GM23338 (cell line): ENCODE results near the gene TRMT2A.

Experiments used
- CREB1 ChIP-seq: fragments of 250-450 bp; sonication (Bioruptor Pico); IDR thresholded peaks from 2 replicates; pipeline ENCODE4 v1.5.0; 2020; ENCODE audit warnings: low read depth, mild to moderate bottlenecking, moderate library complexity
- CTCF ChIP-seq, 2 experiments: fragments of 200-600 bp in 1 of 2; sonication (generic) in 1 of 2; conservative IDR thresholded peaks; 2 replicates each; pipeline versions ENCODE4 v1.5.1 to v1.6.1; 2016 to 2017; ENCODE audit warnings: antibody characterized with exemption in 2 of 2, low read depth in 2 of 2, mild to moderate bottlenecking in 2 of 2, moderate library complexity in 1 of 2
- EZH2 ChIP-seq: fragments of 200-600 bp; sonication (generic); IDR thresholded peaks from one replicate; pipeline ENCODE4 v1.8.0; 2017; ENCODE audit warnings: antibody characterized with exemption, mild to moderate bottlenecking, low read depth; ENCODE audit not compliant: unreplicated experiment
- EZH2phosphoT487 ChIP-seq: fragments of 200-600 bp; sonication (generic); IDR thresholded peaks from one replicate; pipeline ENCODE4 v1.8.1; 2018; ENCODE audit warnings: antibody characterized with exemption; ENCODE audit not compliant: unreplicated experiment
- JUNB ChIP-seq: IDR thresholded peaks from one replicate; pipeline ENCODE4 v1.6.1; 2016; ENCODE audit warnings: antibody characterized with exemption; ENCODE audit not compliant: unreplicated experiment
- POLR2AphosphoS5 ChIP-seq: IDR thresholded peaks from 2 replicates; pipeline ENCODE4 v1.6.1; 2016; ENCODE audit warnings: antibody characterized with exemption, low read depth
- REST ChIP-seq: IDR thresholded peaks from one replicate; pipeline ENCODE4 v1.6.1; 2018; ENCODE audit warnings: antibody characterized with exemption; ENCODE audit not compliant: unreplicated experiment

GRCh38 chr22:20071524-20071972 is 45.5 kb downstream of the TRMT2A start:
- TF ChIP-seq CTCF (conservative IDR thresholded peaks at IDR 0.05; ENCODE audit: low read depth in 2 of 2) (no peak), POLR2AphosphoS5 (no peak), REST (no peak), EZH2phosphoT487 (no peak), CREB1 (CRISPR knock-in tag) (no peak), EZH2 (no peak), JUNB (no peak)
